ENCODE measurements around the gene SYT2.
"Not testable (repeated sequence)": the region's sequence is repeated elsewhere in the genome, so short reads cannot be mapped to it uniquely, and the experiment has no call there.

- TF ChIP-seq CTCF, POLR2AphosphoS5 (IDR thresholded peaks at IDR 0.05): not testable (repeated sequence)
Measured at GRCh38 chr1:202744770-202745169, 34.5 kb upstream of the SYT2 start.
